AG09309 (cell line): ENCODE results near the gene NXPE1.

Source experiments
- DNase-seq: peaks from one replicate; pipeline ENCODE4 v3.0.0-alpha.2; 2010; ENCODE audit warnings: low read depth
- H3K4me3 ChIP-seq: 2 replicates; pipeline ENCODE4 v1.5.1; 2011; ENCODE audit warnings: mild to moderate bottlenecking, low read depth, low read length, moderate library complexity; ENCODE audit not compliant: control insufficient read depth
- TF ChIP-seq, protein P1 (sequence below): IDR thresholded peaks from 2 replicates; pipeline ENCODE4 v1.5.1; 2011; ENCODE audit warnings: mild to moderate bottlenecking, low read depth, low read length, inconsistent platforms; ENCODE audit not compliant: insufficient read depth, control insufficient read depth; ENCODE audit errors: missing control alignments

NXPE1 gene

DNA sequence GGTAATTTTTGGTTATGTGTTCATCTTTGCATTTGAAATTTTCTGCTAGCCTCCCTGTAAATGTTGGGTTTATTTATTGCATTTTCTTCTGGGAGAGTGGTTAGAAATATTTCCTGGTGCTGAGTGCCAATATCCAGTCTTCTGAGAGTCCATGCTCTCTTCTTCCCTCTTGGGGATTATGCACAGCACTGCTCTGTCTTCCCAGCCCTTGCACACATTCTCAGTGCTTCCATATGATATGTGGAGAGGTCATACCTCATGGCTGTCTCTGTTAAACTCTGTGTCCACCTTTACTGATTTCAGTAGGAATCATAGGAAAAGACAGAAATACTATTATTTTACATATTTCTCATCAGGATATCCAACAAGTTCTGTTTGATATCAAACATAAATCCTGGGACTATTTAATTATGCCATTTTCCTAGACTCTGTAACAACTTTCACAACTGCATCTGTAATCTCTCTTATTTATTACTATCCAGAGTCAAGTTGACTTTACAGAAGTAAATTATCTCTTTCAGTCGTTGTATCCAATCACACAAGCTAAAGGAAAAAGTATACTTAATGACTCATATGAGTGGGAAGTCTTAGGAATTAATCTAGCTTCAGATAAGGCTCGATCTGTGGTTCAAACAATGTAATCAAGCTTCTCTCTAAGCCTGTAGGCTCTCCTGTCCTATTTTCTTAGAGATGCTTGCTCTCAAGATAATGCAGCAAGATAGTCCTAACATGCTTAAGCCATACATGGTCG lies 2.7 kb upstream of the NXPE1 start:
- TF ChIP-seq, protein P1, sequence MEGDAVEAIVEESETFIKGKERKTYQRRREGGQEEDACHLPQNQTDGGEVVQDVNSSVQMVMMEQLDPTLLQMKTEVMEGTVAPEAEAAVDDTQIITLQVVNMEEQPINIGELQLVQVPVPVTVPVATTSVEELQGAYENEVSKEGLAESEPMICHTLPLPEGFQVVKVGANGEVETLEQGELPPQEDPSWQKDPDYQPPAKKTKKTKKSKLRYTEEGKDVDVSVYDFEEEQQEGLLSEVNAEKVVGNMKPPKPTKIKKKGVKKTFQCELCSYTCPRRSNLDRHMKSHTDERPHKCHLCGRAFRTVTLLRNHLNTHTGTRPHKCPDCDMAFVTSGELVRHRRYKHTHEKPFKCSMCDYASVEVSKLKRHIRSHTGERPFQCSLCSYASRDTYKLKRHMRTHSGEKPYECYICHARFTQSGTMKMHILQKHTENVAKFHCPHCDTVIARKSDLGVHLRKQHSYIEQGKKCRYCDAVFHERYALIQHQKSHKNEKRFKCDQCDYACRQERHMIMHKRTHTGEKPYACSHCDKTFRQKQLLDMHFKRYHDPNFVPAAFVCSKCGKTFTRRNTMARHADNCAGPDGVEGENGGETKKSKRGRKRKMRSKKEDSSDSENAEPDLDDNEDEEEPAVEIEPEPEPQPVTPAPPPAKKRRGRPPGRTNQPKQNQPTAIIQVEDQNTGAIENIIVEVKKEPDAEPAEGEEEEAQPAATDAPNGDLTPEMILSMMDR, result no peak
- H3K4me3 ChIP-seq, result no peak overlapping the region
- DNase-seq, result peak; percentile 14

GRCh38 chr11:114556135-114556534 lies 3.5 kb downstream of the NXPE1 start:
- H3K4me3 ChIP-seq, result no peak overlapping the region
- TF ChIP-seq, protein P1, result no peak
- DNase-seq, result no peak

GRCh38 chr11:114553642-114554041 lies 6.0 kb downstream of the NXPE1 start:
- TF ChIP-seq, protein P1, result no peak
- no peak for DNase-seq
- no peak overlapping the region for H3K4me3 ChIP-seq

DNA sequence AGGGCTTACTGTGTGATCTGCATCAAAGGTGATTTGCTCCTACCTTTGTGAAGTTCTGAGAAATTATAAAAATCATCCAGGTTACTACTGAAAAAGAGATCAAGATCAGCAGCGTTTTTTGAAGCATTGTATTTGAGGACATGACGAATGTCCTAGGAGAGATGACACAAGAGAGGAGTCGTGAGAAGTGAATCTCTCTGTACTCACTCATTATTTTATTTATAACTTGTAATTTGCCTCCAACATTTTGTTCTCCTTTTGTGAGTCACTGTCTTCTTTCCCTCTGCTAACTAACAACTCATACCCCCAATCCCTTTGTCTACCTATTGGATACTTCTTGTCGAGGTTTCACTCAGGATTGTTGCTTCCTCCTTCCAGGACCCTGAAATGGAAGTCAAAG lies 8.6 kb downstream of the NXPE1 start:
- TF ChIP-seq, protein P1, result no peak
- DNase-seq, result no peak
- H3K4me3 ChIP-seq, result no peak overlapping the region

GRCh38 chr11:114525682-114526081 lies 34.0 kb downstream of the NXPE1 start:
- no peak overlapping the region for H3K4me3 ChIP-seq
- no peak for DNase-seq
- TF ChIP-seq, protein P1, result no peak

DNA sequence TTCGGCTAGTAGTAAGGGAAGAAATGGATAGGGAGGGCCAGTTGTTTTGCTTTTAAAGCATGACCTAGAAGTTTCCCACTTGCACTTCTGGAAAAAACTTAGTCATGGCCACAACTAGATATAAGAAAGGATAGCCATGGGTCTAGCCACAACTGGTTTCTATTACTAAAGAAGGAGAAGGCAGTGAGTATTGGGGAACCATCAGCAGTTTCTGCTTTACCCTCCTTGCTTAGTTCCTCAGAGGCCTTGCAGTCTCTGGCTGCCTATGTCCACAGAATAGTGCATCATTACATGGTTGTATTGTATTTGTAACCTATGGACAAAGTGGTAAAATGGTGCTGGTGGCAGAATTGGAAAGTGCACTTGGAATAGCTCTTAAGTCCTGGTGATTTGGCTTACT lies 35.6 kb downstream of the NXPE1 start:
- H3K4me3 ChIP-seq, result no peak overlapping the region
- no peak for DNase-seq
- TF ChIP-seq, protein P1, result no peak
